Prostate gland (tissue), 2 donors: ENCODE data around the gene UST.

Experiments used
- CTCF ChIP-seq, 4 experiments: fragments of 200-600 bp in 2 of 4; fragments of 450-650 bp in 2 of 4; sonication (generic) in 2 of 4; IDR thresholded peaks; 1 replicate in 3 of 4; 2 replicates in 1 of 4; pipeline ENCODE4 v1.5.1; 2016 to 2019; ENCODE audit warnings: antibody characterized with exemption in 4 of 4, mild to moderate bottlenecking in 2 of 4, moderate library complexity in 2 of 4
- POLR2A ChIP-seq: fragments of 450-650 bp; IDR thresholded peaks from one replicate; pipeline ENCODE4 v1.6.1; 2016; ENCODE audit warnings: antibody characterized with exemption, mild to moderate bottlenecking
- POLR2AphosphoS5 ChIP-seq: sonication (generic); formaldehyde crosslinking; IDR thresholded peaks from one replicate; pipeline ENCODE4 v1.6.1; 2017; ENCODE audit warnings: antibody characterized with exemption

GRCh38 chr6:149045404-149045803 is 298.6 kb downstream of the UST start:
- TF ChIP-seq POLR2A: no peak
- TF ChIP-seq CTCF (IDR thresholded peaks at IDR 0.05): no peak
- TF ChIP-seq POLR2AphosphoS5: no peak
